ENCODE results near the gene CDH11.

- TF ChIP-seq CTCF (IDR thresholded peaks at IDR 0.05) (no peak), EZH2 (IDR thresholded peaks at IDR 0.05; ENCODE audit: borderline replicate concordance, insufficient read depth, low read depth, low read length, poor library complexity, severe bottlenecking) (no peak)
These were observed 153.3 kb downstream of the CDH11 start for GRCh38 chr16:64968539-64968938.

Measured in B cell (primary cell).